Cardiac muscle cell (in vitro differentiated cells and primary cell): ENCODE results near the gene PTGFRN. TPM values are rescaled to one million over a fixed set of nuclear protein-coding genes. Genes with fewer than 3 reads are reported as not detected.

Experiments
- DNase-seq, 2 donors: peaks; one replicate each; pipeline versions ENCODE4 v3.0.0 to v3.0.0-alpha.2; 2010 to 2017; ENCODE audit warnings: low read depth in 1 of 2, low spot score in 1 of 2
- H3K27ac ChIP-seq: fragments of 200-600 bp; sonication (generic); 2 replicates; pipeline ENCODE4 v1.5.1; 2016
- H3K27me3 ChIP-seq: fragments of 200-600 bp; sonication (generic); 2 replicates; pipeline ENCODE4 v1.6.0; 2016; ENCODE audit warnings: control low read depth
- H3K36me3 ChIP-seq: fragments of 200-600 bp; sonication (generic); 2 replicates; pipeline ENCODE4 v1.5.1; 2016; ENCODE audit warnings: control low read depth
- H3K4me1 ChIP-seq: fragments of 200-600 bp; sonication (generic); 2 replicates; pipeline ENCODE4 v1.8.1; 2017; ENCODE audit warnings: low read depth, mild to moderate bottlenecking, mixed run types
- H3K4me3 ChIP-seq: fragments of 200-600 bp; sonication (generic); 2 replicates; pipeline ENCODE4 v1.5.1; 2016; ENCODE audit warnings: mild to moderate bottlenecking
- H3K9me3 ChIP-seq: fragments of 200-600 bp; sonication (generic); 2 replicates; pipeline ENCODE4 v1.5.1; 2017; ENCODE audit warnings: low read depth, mild to moderate bottlenecking, control low read depth
- polyA plus RNA-seq: library from polyadenylated mRNA; unstranded; fragments of >200 nt; fragmentation: Nextera tagmentation; extraction: Ambion mirVana; gene quantifications from 2 replicates; pipeline ENCODE4 v1.2.1, GENCODE V29; 2016
- total RNA-seq: library from RNA; depleted of rRNA; stranded (reverse); fragments of >200 nt; gene quantifications from 2 replicates; pipeline ENCODE4 v1.2.3, GENCODE V29; 2016
- TF ChIP-seq, protein P1 (sequence below): IDR thresholded peaks from 2 replicates; pipeline ENCODE4 v1.5.1; 2012; ENCODE audit warnings: low read depth, mild to moderate bottlenecking, low read length

The PTGFRN gene
- total and polyA plus RNA-seq, 2 experiments from 2014 or later: 47.5 to 72.4 TPM

GRCh38 chr1:116982319-116983004 is 72.7 kb downstream of the PTGFRN start:
- no peaks in the 10 kb centered on the region for H3K27me3 ChIP-seq
- no peak for DNase-seq
- TF ChIP-seq, protein P1, sequence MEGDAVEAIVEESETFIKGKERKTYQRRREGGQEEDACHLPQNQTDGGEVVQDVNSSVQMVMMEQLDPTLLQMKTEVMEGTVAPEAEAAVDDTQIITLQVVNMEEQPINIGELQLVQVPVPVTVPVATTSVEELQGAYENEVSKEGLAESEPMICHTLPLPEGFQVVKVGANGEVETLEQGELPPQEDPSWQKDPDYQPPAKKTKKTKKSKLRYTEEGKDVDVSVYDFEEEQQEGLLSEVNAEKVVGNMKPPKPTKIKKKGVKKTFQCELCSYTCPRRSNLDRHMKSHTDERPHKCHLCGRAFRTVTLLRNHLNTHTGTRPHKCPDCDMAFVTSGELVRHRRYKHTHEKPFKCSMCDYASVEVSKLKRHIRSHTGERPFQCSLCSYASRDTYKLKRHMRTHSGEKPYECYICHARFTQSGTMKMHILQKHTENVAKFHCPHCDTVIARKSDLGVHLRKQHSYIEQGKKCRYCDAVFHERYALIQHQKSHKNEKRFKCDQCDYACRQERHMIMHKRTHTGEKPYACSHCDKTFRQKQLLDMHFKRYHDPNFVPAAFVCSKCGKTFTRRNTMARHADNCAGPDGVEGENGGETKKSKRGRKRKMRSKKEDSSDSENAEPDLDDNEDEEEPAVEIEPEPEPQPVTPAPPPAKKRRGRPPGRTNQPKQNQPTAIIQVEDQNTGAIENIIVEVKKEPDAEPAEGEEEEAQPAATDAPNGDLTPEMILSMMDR: no peak
- no peak overlapping the region for H3K4me3 ChIP-seq
- no peak overlapping the region for H3K27ac ChIP-seq
- no peaks in the 10 kb centered on the region for H3K36me3 ChIP-seq
- H3K4me1 ChIP-seq: peaks cover 3% of the 10 kb centered on the region
- H3K9me3 ChIP-seq: no peaks in the 10 kb centered on the region

- TF ChIP-seq, protein P1: no peak
- H3K4me1 ChIP-seq: peaks cover 3% of the 10 kb centered on the region
- no peak for DNase-seq
Observed at GRCh38 chr1:116983112-116983511, 73.4 kb downstream of the PTGFRN start.

GRCh38 chr1:116983678-116984077 is 74.0 kb downstream of the PTGFRN start:
- Histone ChIP-seq H3K4me3 (no peak overlapping the region), H3K36me3 (no peaks in the 10 kb centered on the region), H3K4me1 (peaks cover 3% of the 10 kb centered on the region), H3K27ac (no peak overlapping the region), H3K27me3 (no peaks in the 10 kb centered on the region), H3K9me3 (no peaks in the 10 kb centered on the region)
- TF ChIP-seq, protein P1: no peak
- DNase-seq: no peak

More at GRCh38 chr1:116983112-116983511, 73.4 kb downstream of the PTGFRN start:
- no peak overlapping the region for H3K27ac ChIP-seq
- no peaks in the 10 kb centered on the region for H3K9me3 ChIP-seq
- no peaks in the 10 kb centered on the region for H3K36me3 ChIP-seq
- H3K27me3 ChIP-seq: no peaks in the 10 kb centered on the region
- no peak overlapping the region for H3K4me3 ChIP-seq

- Histone ChIP-seq H3K4me1 (peaks cover 3% of the 10 kb centered on the region), H3K4me3 (no peak overlapping the region), H3K9me3 (no peaks in the 10 kb centered on the region), H3K36me3 (no peaks in the 10 kb centered on the region), H3K27ac (no peak overlapping the region), H3K27me3 (no peaks in the 10 kb centered on the region)
- TF ChIP-seq, protein P1: no peak
- no peak for DNase-seq
Observed at GRCh38 chr1:116984406-116985160, 74.9 kb downstream of the PTGFRN start.

GRCh38 chr1:116986421-116987255 is 76.9 kb downstream of the PTGFRN start:
- H3K27me3 ChIP-seq: no peaks in the 10 kb centered on the region
- no peak overlapping the region for H3K4me3 ChIP-seq
- peaks cover 3% of the 10 kb centered on the region for H3K4me1 ChIP-seq
- no peak overlapping the region for H3K27ac ChIP-seq
- TF ChIP-seq, protein P1: no peak
- H3K9me3 ChIP-seq: no peaks in the 10 kb centered on the region
- DNase-seq: no peak
- H3K36me3 ChIP-seq: peaks cover 9% of the 10 kb centered on the region
